Tibial nerve (tissue), 4 donors: Measurements from ENCODE around the gene BCKDHA. TPM values are rescaled to one million over a fixed set of nuclear protein-coding genes. Genes with fewer than 3 reads are reported as not detected.
A peak's percentile ranks its signal among the peaks of the same experiment; 100 is the strongest.
"Not testable (repeated sequence)": the region's sequence is repeated elsewhere in the genome, so short reads cannot be mapped to it uniquely, and the experiment has no call there.

Source experiments
- DNase-seq, 2 donors: peaks; one replicate each; pipeline ENCODE4 v3.0.0-alpha.2; 2019; ENCODE audit warnings: low spot score in 2 of 2
- H3K27ac ChIP-seq, 4 donors: fragments of 200-600 bp; sonication (generic) in 3 of 4; one replicate each; pipeline ENCODE4 v1.5.1; 2017 to 2019; ENCODE audit warnings: mild to moderate bottlenecking in 1 of 4
- H3K27me3 ChIP-seq, 2 donors: fragments of 200-600 bp; sonication (generic) in 1 of 2; one replicate each; pipeline versions ENCODE4 v1.5.1 to v1.6.0; 2017 to 2019
- H3K36me3 ChIP-seq, 3 donors: fragments of 200-600 bp; sonication (generic); one replicate each; pipeline ENCODE4 v1.5.1; 2018 to 2019
- H3K4me1 ChIP-seq, 4 donors: fragments of 200-600 bp; sonication (generic) in 3 of 4; one replicate each; pipeline ENCODE4 v1.5.1; 2017 to 2019
- H3K4me3 ChIP-seq, 4 donors: fragments of 200-600 bp; sonication (generic) in 3 of 4; one replicate each; pipeline ENCODE4 v1.5.1; 2017 to 2019; ENCODE audit warnings: mild to moderate bottlenecking in 1 of 4, moderate library complexity in 1 of 4
- H3K9me3 ChIP-seq, 4 donors: fragments of 200-600 bp; sonication (generic) in 3 of 4; one replicate each; pipeline ENCODE4 v1.5.1; 2017 to 2019
- EP300 ChIP-seq, 2 donors: sonication (generic); formaldehyde crosslinking; IDR thresholded peaks; one replicate each; pipeline ENCODE4 v1.6.1; 2017; ENCODE audit warnings: antibody characterized with exemption in 2 of 2, mild to moderate bottlenecking in 1 of 2
- POLR2A ChIP-seq, 2 donors: fragments of 450-650 bp; IDR thresholded peaks; one replicate each; pipeline ENCODE4 v1.6.1; 2017; ENCODE audit warnings: antibody characterized with exemption in 2 of 2, mild to moderate bottlenecking in 2 of 2, moderate library complexity in 2 of 2
- WGBS, 2 donors: methylation state at CpG; one replicate each; pipeline ENCODE4 v1.1.5; 2018; 5-methylcytosine and 5-hydroxymethylcytosine counted together
- total RNA-seq, 4 donors: library from RNA; depleted of rRNA; stranded (reverse); fragments of >200 nt; gene quantifications; one replicate each; pipeline ENCODE4 v1.1.0, GENCODE V29; 2016
- TF ChIP-seq, protein P1 (sequence below), 5 experiments: fragments of 200-600 bp in 3 of 5; fragments of 450-650 bp in 2 of 5; sonication (generic) in 3 of 5; IDR thresholded peaks; one replicate each; pipeline ENCODE4 v1.5.1; 2016 to 2019; ENCODE audit warnings: antibody characterized with exemption in 5 of 5, mild to moderate bottlenecking in 3 of 5, moderate library complexity in 2 of 5

The BCKDHA gene
- total RNA-seq, 4 donors from 2014 or later = 48.6 to 61.4 (median 54.2) TPM

DNA sequence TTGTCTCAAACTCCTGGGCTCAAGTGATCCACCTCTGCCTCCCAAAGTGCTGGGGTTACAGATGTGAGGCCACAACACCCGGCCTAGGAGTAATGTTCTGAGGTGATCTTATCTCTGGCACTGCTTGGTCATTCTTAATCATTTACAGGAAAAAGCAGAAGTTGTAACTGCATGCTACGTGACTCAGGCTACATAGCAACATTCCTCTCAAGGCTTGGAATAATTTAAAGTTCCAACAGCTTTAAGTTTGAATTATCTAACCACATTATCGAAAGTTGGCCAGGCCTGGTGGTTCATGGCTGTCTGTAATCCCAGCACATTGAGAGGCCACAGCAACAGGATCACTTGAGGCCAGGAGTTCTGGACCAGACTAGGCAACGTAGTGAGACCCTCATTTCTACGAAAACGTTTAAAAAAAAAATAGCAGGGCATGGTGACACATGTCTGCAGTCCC, 29.7 kb upstream of the BCKDHA start:
- no peak overlapping the region for H3K4me3 ChIP-seq
- peaks cover 0 to 21% (median 9%) of the 10 kb centered on the region in 4 donors for H3K4me1 ChIP-seq
- 74 to 77% methylated on average over 6 of the region's 6 CpGs for WGBS, 2 donors
- no peaks in the 10 kb centered on the region for H3K27me3 ChIP-seq
- peak overlapping the region in 1 of 4 donors; percentile 50 for H3K27ac ChIP-seq
- no peaks in the 10 kb centered on the region for H3K36me3 ChIP-seq
- no peak for DNase-seq
- no peaks in the 10 kb centered on the region for H3K9me3 ChIP-seq
- TF ChIP-seq POLR2A (IDR thresholded peaks at IDR 0.05) = no peak
- TF ChIP-seq, protein P1, sequence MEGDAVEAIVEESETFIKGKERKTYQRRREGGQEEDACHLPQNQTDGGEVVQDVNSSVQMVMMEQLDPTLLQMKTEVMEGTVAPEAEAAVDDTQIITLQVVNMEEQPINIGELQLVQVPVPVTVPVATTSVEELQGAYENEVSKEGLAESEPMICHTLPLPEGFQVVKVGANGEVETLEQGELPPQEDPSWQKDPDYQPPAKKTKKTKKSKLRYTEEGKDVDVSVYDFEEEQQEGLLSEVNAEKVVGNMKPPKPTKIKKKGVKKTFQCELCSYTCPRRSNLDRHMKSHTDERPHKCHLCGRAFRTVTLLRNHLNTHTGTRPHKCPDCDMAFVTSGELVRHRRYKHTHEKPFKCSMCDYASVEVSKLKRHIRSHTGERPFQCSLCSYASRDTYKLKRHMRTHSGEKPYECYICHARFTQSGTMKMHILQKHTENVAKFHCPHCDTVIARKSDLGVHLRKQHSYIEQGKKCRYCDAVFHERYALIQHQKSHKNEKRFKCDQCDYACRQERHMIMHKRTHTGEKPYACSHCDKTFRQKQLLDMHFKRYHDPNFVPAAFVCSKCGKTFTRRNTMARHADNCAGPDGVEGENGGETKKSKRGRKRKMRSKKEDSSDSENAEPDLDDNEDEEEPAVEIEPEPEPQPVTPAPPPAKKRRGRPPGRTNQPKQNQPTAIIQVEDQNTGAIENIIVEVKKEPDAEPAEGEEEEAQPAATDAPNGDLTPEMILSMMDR (IDR thresholded peaks at IDR 0.05) = no peak
- no peak for TF ChIP-seq EP300 (IDR thresholded peaks at IDR 0.05)

DNA sequence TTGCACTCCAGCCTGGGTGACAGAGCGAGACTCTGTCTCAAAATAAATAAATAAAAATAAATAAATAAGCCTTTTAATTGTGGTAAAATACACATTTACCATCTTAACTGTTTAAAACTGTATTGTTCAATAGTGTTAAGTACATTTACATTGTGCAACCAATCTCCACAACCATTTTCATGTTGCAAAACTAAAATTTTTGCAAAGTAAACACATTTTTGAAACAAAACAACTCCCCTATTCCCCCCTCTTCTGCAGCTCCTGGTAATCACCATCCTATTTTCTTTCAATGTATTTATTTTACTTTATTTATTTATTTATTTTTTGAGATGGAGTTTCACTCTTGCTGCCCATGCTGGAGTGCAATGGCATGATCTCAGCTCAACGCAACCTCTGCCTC, 27.8 kb upstream of the BCKDHA start:
- H3K4me3 ChIP-seq = no peak overlapping the region
- 95 to 99% methylated on average over 2 of the region's 2 CpGs for WGBS, 2 donors
- H3K36me3 ChIP-seq = no peaks in the 10 kb centered on the region
- H3K27ac ChIP-seq = no peak overlapping the region
- no peaks in the 10 kb centered on the region for H3K27me3 ChIP-seq
- H3K9me3 ChIP-seq = no peaks in the 10 kb centered on the region
- H3K4me1 ChIP-seq = peaks cover 0 to 24% (median 5%) of the 10 kb centered on the region in 4 donors
- no peak for TF ChIP-seq EP300 (IDR thresholded peaks at IDR 0.05)
- TF ChIP-seq, protein P1 (IDR thresholded peaks at IDR 0.05) = no peak
- TF ChIP-seq POLR2A (IDR thresholded peaks at IDR 0.05) = no peak
- no peak for DNase-seq

DNA sequence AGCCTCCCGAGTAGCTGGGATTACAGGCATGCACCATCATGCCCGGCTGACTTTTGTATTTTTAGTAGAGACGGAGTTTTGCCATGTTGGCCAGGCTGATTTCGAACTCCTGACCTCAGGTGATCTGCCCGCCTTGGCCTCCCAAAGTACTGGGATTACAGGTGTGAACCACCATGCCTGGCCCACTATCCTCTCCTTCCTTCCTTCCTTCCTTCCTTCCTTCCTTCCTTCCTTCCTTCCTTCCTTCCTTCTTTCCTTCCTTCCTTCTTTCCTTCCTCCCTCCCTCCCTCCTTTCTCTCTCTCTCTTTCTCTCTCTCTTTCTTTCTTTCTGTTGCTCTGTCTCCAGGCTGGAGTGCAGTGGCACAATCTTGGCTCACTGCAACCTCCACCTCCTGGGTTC, 26.5 kb upstream of the BCKDHA start:
- not testable (repeated sequence) for H3K36me3 ChIP-seq, H3K27ac ChIP-seq, H3K27me3 ChIP-seq, H3K4me3 ChIP-seq, H3K9me3 ChIP-seq, DNase-seq
- WGBS, 2 donors = 94% methylated on average over 5 of the region's 5 CpGs
- peaks cover 0 to 29% (median 7%) of the 10 kb centered on the region in 4 donors for H3K4me1 ChIP-seq

DNA sequence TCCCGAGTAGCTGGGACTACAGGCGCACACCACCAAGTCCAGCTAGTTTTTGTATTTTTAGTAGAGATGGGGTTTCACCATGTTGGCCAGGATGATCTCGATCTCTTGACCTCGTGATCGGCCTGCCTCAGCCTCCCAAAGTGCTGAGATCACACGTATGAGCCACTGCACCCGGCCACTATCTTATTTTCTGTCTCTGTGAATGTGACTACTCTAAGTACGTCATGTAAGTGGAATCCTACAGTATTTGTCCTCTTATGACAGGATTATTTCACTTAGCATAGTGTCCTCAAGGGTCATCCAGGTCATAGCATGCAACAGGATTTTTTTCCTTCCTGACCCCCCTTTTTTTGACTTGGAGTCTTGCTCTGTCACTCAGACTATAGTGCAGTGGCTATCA, 26.1 kb upstream of the BCKDHA start:
- Histone ChIP-seq H3K27me3 (no peaks in the 10 kb centered on the region), H3K27ac (no peak overlapping the region), H3K4me3 (no peak overlapping the region), H3K9me3 (no peaks in the 10 kb centered on the region), H3K36me3 (no peaks in the 10 kb centered on the region), H3K4me1 (peaks cover 0 to 26% (median 8%) of the 10 kb centered on the region in 4 donors)
- 94 to 95% methylated on average over 8 of the region's 8 CpGs for WGBS, 2 donors
- DNase-seq = no peak
- TF ChIP-seq EP300 (IDR thresholded peaks at IDR 0.05) (no peak), POLR2A (IDR thresholded peaks at IDR 0.05) (no peak)
- TF ChIP-seq, protein P1 (IDR thresholded peaks at IDR 0.05) = no peak

DNA sequence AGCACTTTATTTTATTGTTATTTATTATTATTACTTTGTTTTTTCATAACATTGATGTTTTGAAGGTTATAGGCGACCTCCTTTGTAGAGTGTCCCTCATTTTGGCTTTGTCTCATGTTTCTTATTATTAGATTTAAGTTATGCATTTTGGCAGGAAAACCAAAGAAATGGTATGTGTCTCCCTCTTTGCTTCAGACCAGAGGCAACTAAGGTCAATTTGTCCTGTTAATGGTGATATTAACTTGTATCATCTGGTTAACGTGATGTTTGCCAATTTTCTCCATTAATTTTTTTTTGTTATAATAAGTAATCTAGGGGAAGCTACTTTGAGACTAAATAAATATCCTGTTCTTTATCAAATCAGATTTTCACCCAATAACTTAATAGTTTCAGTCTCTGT, 25.1 kb upstream of the BCKDHA start:
- Histone ChIP-seq H3K27me3 (no peaks in the 10 kb centered on the region), H3K36me3 (no peaks in the 10 kb centered on the region), H3K9me3 (no peaks in the 10 kb centered on the region), H3K27ac (no peak overlapping the region), H3K4me1 (peaks cover 0 to 35% (median 8%) of the 10 kb centered on the region in 4 donors), H3K4me3 (no peak overlapping the region)
- DNase-seq = no peak
- WGBS, 2 donors = 70 to 71% methylated on average over 2 of the region's 2 CpGs
- TF ChIP-seq, protein P1 (IDR thresholded peaks at IDR 0.05) = no peak
- no peak for TF ChIP-seq POLR2A (IDR thresholded peaks at IDR 0.05)

DNA sequence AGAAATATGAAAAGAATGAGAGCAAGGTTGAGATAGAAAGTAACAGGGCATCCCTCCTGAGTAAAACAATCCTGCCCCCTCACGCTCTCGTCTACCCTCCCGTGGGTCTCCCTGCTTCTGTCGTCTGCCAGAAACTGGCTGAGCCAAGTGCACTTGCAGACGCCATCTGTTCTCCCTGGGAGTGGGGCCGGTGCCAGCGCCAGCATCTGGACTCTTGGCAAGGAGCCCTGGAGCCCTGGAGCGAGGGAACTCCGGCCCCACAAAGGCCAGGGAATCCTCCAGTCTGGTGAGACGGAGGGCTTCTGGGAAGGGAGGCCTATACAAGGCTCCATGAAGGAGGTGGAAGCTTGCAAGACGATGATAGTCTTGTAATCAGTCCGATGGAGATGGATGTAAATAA, 23.6 kb upstream of the BCKDHA start:
- no peaks in the 10 kb centered on the region for H3K9me3 ChIP-seq
- no peaks in the 10 kb centered on the region for H3K27me3 ChIP-seq
- H3K4me1 ChIP-seq = peaks cover 0 to 44% (median 8%) of the 10 kb centered on the region in 4 donors
- H3K36me3 ChIP-seq = no peaks in the 10 kb centered on the region
- TF ChIP-seq, protein P1 (IDR thresholded peaks at IDR 0.05) = no peak
- TF ChIP-seq EP300 (IDR thresholded peaks at IDR 0.05) (peak in 1 of 2 donors; percentile 36), POLR2A (IDR thresholded peaks at IDR 0.05) (no peak)
- 19 to 23% methylated on average over 9 to 12 of the region's 12 CpGs for WGBS, 2 donors
- DNase-seq = peak; percentile 65 to 75
- H3K4me3 ChIP-seq = no peak overlapping the region
- peak overlapping the region in 2 of 4 donors; percentile 14 to 45 for H3K27ac ChIP-seq
